ENCODE measurements around the gene AP2A1. TPM values are rescaled to one million over a fixed set of nuclear protein-coding genes. Genes with fewer than 3 reads are reported as not detected.

AP2A1 gene
- total and polyA plus RNA-seq, 10 of the 15 experiments (the other 5 are each of a cell fraction or from before 2014, with no cell fraction given): 0.68 to 78.8 (median 33.8) TPM

GRCh38 chr19:49812997-49813861, 46.4 kb downstream of the AP2A1 start, which contains the start of gene FUZ (continued):
- TF ChIP-seq SKIL (IDR thresholded peaks at IDR 0.05; ENCODE audit: low read depth, poor library complexity, severe bottlenecking): no peak
- TF ChIP-seq RELB (IDR thresholded peaks at IDR 0.05; ENCODE audit: low read depth): peak; percentile 77
- peak in 2 of 3 experiments; percentile 8 to 23; a peak in 2 of 6 replicates for TF ChIP-seq CTCF (IDR thresholded peaks at IDR 0.05 in 2 of 3, conservative IDR thresholded peaks at IDR 0.05 in 1 of 3; ENCODE audit: control insufficient read depth in 2 of 3, extremely low read depth in 1 of 3, insufficient read depth in 1 of 3, low read depth in 3 of 3, low read length in 3 of 3)

Data from GM12878 (cell line).